Stimulated activated CD8-positive, alpha-beta memory T cell treated with anti-CD3 and anti-CD28 coated beads, Interleukin-2, amount 100 ng/mL, for 1 hour (primary cell): ENCODE data around the gene ZFYVE19.

Experiments used
- DNase-seq, 2 donors: peaks; one replicate each; pipeline ENCODE4 v3.0.0-alpha.2; 2020; ENCODE audit warnings: low read depth in 2 of 2

Gene ZFYVE19

GRCh38 chr15:40775740-40776536 lies 31.0 kb upstream of the ZFYVE19 start:
- no peak for DNase-seq

GRCh38 chr15:40776537-40777141 lies 30.2 kb upstream of the ZFYVE19 start:
- DNase-seq, result peak in 1 of 2 donors; percentile 31

- DNase-seq, result peak; percentile 59 to 65
Observed at GRCh38 chr15:40782609-40783227, 24.2 kb upstream of the ZFYVE19 start.

- no peak for DNase-seq
Observed at GRCh38 chr15:40785164-40785563, 21.7 kb upstream of the ZFYVE19 start.

GRCh38 chr15:40785814-40786213 lies 21.1 kb upstream of the ZFYVE19 start:
- no peak for DNase-seq

GRCh38 chr15:40787344-40787841 lies 19.5 kb upstream of the ZFYVE19 start:
- DNase-seq, result no peak

GRCh38 chr15:40787991-40788390 lies 18.9 kb upstream of the ZFYVE19 start:
- no peak for DNase-seq

GRCh38 chr15:40789119-40789518 lies 17.8 kb upstream of the ZFYVE19 start:
- DNase-seq, result no peak

- DNase-seq, result no peak
Observed at GRCh38 chr15:40789999-40790398, 16.9 kb upstream of the ZFYVE19 start.

- no peak for DNase-seq
Observed at GRCh38 chr15:40790718-40791117, 16.2 kb upstream of the ZFYVE19 start.

- DNase-seq, result no peak
Observed at GRCh38 chr15:40792394-40792793, 14.5 kb upstream of the ZFYVE19 start.

GRCh38 chr15:40793216-40793989 lies 13.5 kb upstream of the ZFYVE19 start:
- DNase-seq, result no peak

GRCh38 chr15:40796041-40796440 lies 10.8 kb upstream of the ZFYVE19 start:
- no peak for DNase-seq

- no peak for DNase-seq
Observed at GRCh38 chr15:40796512-40796911, 10.4 kb upstream of the ZFYVE19 start.

- DNase-seq, result no peak
Observed at GRCh38 chr15:40799523-40799922, 7.4 kb upstream of the ZFYVE19 start.

GRCh38 chr15:40803076-40803475 lies 3.8 kb upstream of the ZFYVE19 start:
- DNase-seq, result no peak

- no peak for DNase-seq
Observed at GRCh38 chr15:40803688-40804087, 3.2 kb upstream of the ZFYVE19 start.

GRCh38 chr15:40806672-40807027 lies 239 bp upstream of the ZFYVE19 start:
- DNase-seq, result no peak

- DNase-seq, result no peak
Observed at GRCh38 chr15:40807888-40808461, 1.1 kb downstream of the ZFYVE19 start.

GRCh38 chr15:40808861-40809450 lies 2.1 kb downstream of the ZFYVE19 start:
- DNase-seq, result no peak

- DNase-seq, result no peak
Observed at GRCh38 chr15:40812721-40813425, 6.0 kb downstream of the ZFYVE19 start.
